Fibroblast of villous mesenchyme (primary cell): ENCODE results near the gene PDE4A. TPM values are rescaled to one million over a fixed set of nuclear protein-coding genes. Genes with fewer than 3 reads are reported as not detected.
"Not testable (repeated sequence)": the region's sequence is repeated elsewhere in the genome, so short reads cannot be mapped to it uniquely, and the experiment has no call there.

Source experiments
- DNase-seq: peaks from one replicate; pipeline ENCODE4 v3.0.0-alpha.2; 2010; ENCODE audit warnings: low read depth
- H3K4me3 ChIP-seq: 2 replicates; pipeline ENCODE4 v1.5.1; 2011; ENCODE audit warnings: low read depth, mild to moderate bottlenecking, low read length
- CTCF ChIP-seq: IDR thresholded peaks from 2 replicates; pipeline ENCODE4 v1.5.1; 2012; ENCODE audit warnings: low read depth, mild to moderate bottlenecking, low read length; ENCODE audit not compliant: insufficient read depth
- total RNA-seq: library from RNA; depleted of rRNA; stranded (reverse); fragments of >200 nt; gene quantifications from 2 replicates; pipeline ENCODE4 v1.2.3, GENCODE V29; 2012

PDE4A gene
- total RNA-seq, 1 donor: 3.9 TPM

- no peak overlapping the region for H3K4me3 ChIP-seq
- no peak for DNase-seq
- no peak for TF ChIP-seq CTCF
Observed at GRCh38 chr19:10453852-10454251, 33.5 kb downstream of the PDE4A start.

GRCh38 chr19:10454267-10454666 is 33.9 kb downstream of the PDE4A start:
- no peak for TF ChIP-seq CTCF
- H3K4me3 ChIP-seq: no peak overlapping the region
- DNase-seq: no peak

- H3K4me3 ChIP-seq, DNase-seq: not testable (repeated sequence)
Observed at GRCh38 chr19:10458733-10459132, 38.4 kb downstream of the PDE4A start.

- no peak for TF ChIP-seq CTCF
- H3K4me3 ChIP-seq: no peak overlapping the region
- DNase-seq: no peak
Observed at GRCh38 chr19:10460714-10461046, 40.3 kb downstream of the PDE4A start.

GRCh38 chr19:10461047-10461949 is 41.0 kb downstream of the PDE4A start:
- peak overlapping the region; percentile 38 for H3K4me3 ChIP-seq
- TF ChIP-seq CTCF: no peak
- peak; percentile 88 for DNase-seq

GRCh38 chr19:10462042-10462441 is 41.7 kb downstream of the PDE4A start:
- not testable (repeated sequence) for DNase-seq, H3K4me3 ChIP-seq

GRCh38 chr19:10462557-10462956 is 42.2 kb downstream of the PDE4A start:
- no peak for DNase-seq
- no peak for TF ChIP-seq CTCF
- no peak overlapping the region for H3K4me3 ChIP-seq

- no peak overlapping the region for H3K4me3 ChIP-seq
- DNase-seq: no peak
- no peak for TF ChIP-seq CTCF
Observed at GRCh38 chr19:10464456-10464855, 44.1 kb downstream of the PDE4A start.
